GM10248 (cell line): Measurements from ENCODE around the gene DBH.

Experiments used
- CTCF ChIA-PET: fragments of 300-600 bp; sonication (Branson Sonifier 250); formaldehyde crosslinking; extraction: SDS; loops from one replicate; lab custom pipeline; 2021; ENCODE audit warnings: antibody characterized with exemption; lab: Yijun Ruan, JAX
- POLR2A ChIA-PET: fragments of 350-650 bp; sonication (Branson Sonifier 250); formaldehyde crosslinking; extraction: SDS; loops from one replicate; lab custom pipeline; 2020; ENCODE audit warnings: antibody characterized with exemption; lab: Yijun Ruan, JAX
- DNase-seq: peaks from one replicate; pipeline ENCODE4 v3.0.0; 2012; ENCODE audit errors: extremely low spot score
- TF ChIP-seq, protein P1 (sequence below): IDR thresholded peaks from 2 replicates; pipeline ENCODE4 v1.5.1; 2012; ENCODE audit warnings: mild to moderate bottlenecking, low read depth; ENCODE audit errors: extremely low read depth, missing control alignments, control extremely low read depth

The DBH gene

DNA sequence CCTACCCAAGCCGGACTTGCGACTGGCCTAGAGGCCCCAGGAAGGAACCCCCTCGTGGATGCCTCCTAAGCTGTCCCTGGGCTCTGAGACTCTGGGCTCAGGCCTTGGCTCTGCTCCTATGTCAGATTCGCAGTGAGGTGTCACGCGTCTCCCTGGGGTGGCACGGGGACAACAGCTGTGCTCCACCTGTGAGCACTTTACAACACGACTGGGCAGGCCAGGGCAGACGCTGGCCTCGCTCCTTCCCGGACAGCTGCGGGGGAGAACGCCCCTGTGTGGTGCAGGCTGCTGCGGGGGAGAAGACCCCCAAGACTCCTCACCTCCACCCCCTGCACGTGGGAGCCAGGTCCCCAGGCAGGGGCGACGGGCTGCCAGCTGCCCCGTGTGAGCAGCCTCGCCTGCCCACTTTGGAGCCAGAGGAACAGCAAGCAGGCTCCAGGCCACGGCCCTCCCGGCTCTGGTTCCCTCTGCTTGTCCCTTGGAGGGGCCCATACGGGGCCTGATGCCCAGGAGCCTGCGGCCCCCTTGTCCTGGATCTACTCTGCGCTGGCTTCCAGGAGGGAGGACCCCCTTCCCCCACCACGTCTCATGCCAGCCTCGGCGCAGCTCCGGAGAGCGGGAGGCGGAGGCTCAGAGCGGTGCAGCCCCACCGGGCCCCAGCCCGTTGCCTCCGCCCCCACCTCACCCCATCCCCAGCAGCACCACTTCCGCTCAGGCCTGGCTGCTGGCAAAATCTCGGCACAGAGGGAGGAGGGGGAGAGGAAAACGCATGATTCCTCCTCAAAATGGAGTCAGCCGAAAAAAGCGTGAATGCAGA lies 66.0 kb downstream of the DBH start:
- DNase-seq, result no peak
- POLR2A ChIA-PET, result no interaction called here
- TF ChIP-seq, protein P1, sequence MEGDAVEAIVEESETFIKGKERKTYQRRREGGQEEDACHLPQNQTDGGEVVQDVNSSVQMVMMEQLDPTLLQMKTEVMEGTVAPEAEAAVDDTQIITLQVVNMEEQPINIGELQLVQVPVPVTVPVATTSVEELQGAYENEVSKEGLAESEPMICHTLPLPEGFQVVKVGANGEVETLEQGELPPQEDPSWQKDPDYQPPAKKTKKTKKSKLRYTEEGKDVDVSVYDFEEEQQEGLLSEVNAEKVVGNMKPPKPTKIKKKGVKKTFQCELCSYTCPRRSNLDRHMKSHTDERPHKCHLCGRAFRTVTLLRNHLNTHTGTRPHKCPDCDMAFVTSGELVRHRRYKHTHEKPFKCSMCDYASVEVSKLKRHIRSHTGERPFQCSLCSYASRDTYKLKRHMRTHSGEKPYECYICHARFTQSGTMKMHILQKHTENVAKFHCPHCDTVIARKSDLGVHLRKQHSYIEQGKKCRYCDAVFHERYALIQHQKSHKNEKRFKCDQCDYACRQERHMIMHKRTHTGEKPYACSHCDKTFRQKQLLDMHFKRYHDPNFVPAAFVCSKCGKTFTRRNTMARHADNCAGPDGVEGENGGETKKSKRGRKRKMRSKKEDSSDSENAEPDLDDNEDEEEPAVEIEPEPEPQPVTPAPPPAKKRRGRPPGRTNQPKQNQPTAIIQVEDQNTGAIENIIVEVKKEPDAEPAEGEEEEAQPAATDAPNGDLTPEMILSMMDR, result no peak
- CTCF ChIA-PET, result no interaction called here

DNA sequence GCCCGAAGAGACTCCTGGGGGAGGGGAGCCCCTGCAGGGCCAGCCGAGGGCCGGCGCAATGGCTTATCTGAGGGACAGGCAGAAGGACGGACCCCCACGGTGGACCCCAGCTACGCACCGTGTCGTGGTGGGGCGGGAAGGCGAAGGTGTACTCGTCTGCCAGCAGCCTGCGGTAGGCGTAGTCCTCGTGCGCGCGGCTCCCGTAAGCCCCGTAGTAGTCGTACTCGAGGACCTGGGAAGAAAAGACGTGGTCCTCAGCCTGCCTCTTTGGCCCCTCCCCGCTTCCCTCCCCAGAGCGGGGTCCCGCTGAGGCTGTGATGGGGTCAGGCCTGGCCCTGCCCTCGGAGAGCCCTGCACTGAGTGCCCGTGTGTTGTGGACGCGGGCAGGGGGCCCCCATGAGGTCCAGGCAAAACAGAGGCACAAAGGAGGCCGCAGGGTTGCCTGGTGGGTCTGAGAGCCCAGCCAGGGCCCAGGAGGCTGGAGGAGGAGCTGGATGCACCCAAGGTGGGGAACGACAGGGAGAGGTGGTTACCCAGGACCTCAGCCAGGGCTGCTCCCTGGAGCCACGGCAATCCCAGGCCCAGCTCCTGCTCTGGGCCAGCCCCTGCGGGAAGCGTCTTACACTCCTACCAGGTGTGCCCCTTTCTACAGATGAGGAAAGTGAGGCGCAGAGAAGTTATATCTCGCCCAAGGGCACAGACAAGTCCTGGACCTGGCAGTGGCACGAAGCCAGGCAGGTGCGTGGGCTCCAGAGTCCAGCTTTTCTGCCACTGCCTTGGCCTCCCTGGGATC lies 66.8 kb downstream of the DBH start:
- TF ChIP-seq, protein P1, result no peak
- CTCF ChIA-PET, result no interaction called here
- POLR2A ChIA-PET, result no interaction called here
- no peak for DNase-seq

DNA sequence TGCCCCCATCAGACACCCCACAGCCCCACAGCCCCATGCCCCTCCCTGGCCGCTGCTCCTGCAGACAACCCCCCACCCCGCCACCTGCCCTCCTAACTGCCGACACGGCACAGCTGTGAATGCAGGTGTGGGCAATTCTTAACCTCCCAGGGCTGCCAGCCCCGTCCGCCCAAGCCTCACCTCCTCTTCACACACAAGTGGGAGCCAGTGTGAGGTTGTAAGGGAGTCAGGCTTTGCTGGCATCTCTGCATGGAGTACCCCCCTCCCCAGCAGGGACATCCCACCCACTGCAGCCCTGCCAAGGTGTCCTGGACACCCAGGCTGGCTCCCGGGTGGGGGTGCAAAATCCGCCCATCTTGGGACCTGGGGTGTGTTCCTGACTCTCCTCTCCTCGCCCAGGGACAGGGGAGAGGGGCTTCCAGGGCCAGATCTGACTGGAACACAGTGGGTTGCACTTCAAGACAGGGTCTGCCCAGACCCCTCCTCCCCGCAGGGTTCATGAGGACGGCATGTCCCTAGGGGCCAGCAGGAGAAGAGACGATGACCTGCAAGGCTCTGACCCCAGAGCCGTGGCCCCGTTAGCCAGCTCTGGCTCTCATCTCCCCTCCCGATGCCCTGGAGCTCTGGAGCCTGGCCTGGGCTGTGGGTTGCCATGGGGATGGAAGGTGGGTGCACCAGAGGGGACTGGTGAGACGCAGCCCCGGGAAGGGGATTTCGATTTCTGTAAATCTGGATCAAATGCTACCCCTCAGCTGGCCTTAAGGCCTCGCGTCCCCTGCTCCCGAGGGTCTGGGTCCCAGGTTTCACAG lies 67.6 kb downstream of the DBH start:
- no peak for DNase-seq
- ChIA-PET CTCF (no interaction called here), POLR2A (interaction anchor here (0.5 kb wide), 1 partner anchor 589 kb away, joined by 3 read pairs; no protein-coding TSS in a partner anchor)
- TF ChIP-seq, protein P1, result no peak

DNA sequence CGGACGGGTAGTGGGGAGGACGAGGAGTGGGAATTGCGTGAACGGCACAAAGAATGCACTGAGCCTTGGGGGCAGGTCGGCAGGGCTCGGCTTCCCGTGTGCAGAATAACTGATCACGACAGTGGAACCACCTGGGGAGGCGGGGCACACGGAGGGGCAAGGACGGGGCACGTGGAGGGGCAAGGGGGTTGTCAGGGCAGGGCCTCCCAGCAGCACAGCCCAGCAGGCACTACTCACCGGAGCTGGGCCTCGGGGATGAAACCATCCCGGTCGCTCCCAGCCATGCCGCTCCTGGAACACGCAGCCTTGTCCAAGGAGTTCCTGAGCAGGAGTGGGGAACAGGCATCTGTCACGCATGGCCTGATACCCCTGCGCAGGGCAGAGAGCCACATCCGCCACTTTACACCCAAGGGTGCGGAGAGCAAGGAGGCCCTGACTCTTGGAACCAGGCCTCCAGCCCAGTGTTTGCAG lies 68.6 kb downstream of the DBH start:
- ChIA-PET POLR2A (no interaction called here), CTCF (no interaction called here)
- TF ChIP-seq, protein P1, result no peak

DNA sequence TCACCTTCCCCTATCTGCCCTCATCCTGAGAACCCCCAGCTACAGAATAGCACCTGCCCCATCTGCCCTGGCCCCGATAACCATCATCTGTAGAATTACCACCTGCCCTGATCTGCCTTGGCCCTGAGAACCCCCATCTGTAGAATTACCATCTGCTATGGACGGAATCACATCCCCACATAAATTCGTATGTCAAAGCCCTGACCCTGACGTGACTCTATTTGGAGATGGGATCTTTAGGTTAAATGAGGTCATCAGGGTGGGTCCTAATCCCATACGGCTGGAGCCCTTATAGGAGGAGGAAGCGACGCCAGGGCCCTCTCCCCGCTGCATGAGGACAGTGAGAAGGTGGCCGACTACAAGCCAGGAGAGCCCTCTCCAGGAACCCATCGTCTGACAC lies 69.4 kb downstream of the DBH start:
- CTCF ChIA-PET, result no interaction called here
- no peak for DNase-seq
- TF ChIP-seq, protein P1, result no peak
- POLR2A ChIA-PET, result no interaction called here

More for the DNA sequence above, 68.6 kb downstream of the DBH start:
- no peak for DNase-seq
